LoVo (cell line): ENCODE data around the gene CEP112.
"Not testable (repeated sequence)": the region's sequence is repeated elsewhere in the genome, so short reads cannot be mapped to it uniquely, and the experiment has no call there.

ENCODE experiments used
- DNase-seq: peaks from one replicate; pipeline ENCODE4 v3.0.0-alpha.2; 2016; ENCODE audit warnings: low spot score

CEP112 gene

DNA sequence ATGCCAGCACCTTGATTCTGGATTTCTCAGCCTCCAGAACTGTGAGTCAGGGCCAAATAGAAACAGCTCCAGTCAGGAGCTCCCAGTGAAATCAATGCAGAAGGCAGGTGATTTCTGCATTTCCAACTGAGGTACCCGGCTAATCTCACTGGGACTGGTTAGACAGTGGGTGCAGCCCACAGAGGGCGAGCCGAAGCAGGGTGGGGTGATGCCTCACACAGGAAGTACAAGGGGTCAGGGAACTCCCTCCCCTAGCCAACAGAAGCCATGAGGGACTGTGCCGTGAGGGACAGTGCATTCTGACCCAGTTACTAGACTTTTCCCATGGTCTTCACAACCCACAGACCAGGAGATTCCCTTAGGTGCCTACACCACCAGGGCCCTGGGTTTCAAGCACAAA is 36.9 kb downstream of the CEP112 start:
- DNase-seq = not testable (repeated sequence)

DNA sequence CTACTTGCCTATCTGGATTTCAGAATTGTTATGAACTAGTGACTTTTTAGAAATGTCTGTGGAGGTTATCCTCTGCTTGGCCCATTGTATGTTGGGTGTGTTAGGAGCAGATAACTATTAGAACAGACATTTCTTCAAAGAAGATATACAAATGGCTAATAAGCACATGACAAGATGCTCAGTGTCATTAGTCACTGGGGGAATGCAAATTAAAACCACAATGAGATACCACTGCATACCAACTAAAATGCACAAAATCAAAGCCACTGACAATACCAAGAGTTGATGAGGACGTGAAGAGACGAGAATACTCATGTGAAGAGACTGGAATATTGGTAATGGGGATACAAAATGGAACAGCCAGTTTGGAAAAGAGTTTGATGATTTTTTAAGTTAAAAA is 39.2 kb downstream of the CEP112 start:
- no peak for DNase-seq

DNA sequence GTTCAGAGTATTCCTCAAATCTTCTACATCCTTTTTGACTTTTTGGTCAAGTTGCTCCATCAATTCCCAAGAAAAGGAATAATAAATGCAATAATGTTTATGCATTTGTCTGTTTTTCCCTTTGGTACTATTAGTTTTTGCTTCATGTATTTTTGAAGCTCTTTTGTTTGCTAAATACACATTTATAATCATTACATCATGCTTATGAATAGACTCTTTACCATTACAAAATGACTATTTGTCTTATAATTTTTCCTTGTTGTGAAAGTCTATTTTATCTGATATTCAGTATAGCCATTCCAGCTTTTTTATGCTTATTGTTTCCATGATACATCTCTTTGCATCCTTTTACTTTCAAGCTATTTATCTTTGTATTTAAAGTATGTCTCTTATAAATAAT is 41.2 kb downstream of the CEP112 start:
- DNase-seq = no peak

DNA sequence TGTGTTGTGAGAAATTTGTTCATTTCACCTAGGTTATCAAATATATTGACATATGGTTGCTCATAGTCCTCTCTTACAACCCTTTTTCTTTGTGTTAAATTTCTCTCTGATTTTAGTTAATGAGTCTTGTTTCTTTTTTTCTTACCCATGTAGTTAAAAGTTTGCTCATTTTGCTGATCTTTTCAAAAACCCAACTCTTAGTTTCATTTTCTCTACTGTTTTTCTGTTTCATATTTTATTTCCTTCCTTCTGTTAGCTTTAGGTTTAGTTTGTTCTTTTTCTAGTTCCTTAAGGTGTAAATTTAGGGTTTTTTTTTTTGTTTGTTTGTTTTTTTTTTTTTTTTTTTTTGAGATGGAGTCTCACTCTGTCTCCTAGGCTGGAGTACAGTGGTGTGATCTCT is 42.4 kb downstream of the CEP112 start:
- DNase-seq = no peak

DNA sequence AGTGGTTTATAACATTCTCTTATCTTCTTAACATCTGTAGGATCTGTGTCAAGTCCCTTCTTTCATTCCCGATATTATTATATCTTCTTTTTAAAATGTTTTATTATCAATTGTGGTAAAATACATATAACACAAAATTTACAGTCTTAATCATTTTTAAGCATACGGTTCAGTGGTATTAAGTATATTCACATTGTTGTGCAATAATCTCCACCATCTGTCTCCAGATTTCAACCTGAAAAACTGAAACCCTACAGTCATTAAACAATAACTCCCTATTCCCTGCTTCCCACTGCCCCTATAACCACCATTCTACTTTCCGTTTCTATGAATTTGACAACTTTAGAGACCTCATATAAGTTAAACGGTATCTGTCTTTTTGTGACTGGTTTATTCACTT is 45.5 kb downstream of the CEP112 start:
- no peak for DNase-seq

DNA sequence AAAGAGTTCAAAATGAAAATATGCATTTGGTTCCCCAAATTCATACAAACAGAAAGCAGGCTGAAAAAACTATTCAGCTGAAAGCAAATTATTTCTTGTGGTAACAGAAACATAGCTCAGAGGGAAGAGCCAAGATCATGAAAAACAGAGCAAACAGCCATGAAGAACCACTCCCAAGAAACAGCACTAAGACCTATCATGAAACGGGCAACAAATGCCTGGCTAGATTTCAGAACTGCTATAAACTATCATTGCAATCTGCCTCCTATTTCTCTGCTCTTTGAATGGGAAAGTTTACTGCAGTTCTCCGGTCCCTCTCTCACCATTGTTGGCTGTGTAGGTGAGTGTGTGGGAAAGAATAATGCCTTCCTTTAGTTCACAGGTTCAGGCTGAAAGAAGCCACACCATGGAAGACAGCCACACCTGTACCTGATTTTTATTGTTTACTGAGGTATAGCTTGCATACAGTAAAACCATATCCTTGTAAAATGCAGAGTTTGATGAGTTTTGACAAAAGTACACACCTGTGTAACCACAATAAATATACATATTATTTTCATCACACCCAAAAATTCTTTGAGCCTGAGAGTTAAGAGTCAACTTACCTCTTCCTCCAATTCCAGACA is 48.2 kb downstream of the CEP112 start:
- DNase-seq = peak; percentile 14

DNA sequence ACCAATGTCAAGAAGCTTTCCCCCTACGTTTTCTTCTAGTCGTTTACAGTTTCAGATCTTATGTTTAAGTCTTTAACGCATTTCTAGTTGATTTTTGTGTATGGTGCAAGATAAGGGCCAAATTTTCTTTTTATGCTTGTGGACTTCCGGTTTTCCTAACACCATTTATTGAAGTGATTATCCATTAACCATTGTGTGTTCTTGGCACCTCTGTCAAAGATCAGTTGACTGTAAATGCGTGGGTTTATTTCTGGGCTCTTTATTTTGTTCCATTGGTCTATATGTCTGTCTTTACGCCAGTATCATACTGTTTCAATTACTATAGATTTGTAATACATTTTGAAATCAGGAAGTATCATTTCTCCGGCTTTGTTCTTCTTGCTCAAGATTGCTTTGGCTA is 49.5 kb downstream of the CEP112 start:
- DNase-seq = no peak

DNA sequence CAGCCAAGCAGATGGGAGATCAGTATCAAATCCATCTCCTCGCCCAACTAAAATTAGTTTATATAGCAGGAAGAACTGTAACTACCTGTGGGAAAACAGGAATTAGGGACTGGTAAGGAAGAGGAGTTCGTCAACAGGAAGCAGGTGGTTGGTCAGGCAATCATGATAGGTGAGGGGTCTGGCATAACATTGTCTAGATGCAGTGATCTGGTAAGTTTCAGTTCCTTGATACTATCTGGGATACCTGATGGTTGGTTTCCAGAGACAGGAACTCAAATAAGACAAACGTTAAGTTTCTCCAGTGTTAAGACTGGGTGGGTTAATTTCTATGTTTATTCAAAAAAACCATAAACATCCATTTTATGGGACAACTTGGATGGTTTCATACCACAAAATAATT is 53.8 kb downstream of the CEP112 start:
- no peak for DNase-seq

DNA sequence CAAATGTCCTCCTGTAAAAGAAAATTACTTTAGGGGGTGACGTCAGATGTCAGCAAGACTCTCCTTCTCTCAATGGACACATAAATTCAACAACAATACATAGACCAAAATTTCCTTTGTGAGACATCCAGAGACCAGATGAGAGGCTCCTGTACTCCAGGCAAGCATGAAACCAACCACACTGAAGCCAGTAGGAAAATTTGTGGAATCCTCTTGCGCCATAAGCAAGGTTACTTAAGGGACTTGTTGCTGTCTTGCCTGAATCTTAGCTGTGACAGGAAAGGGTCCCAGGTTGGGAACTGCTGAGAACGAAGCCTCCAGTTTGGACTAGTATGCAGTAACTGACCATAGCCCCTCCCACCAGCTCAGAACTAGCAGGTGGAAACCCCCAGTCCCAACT is 56.0 kb downstream of the CEP112 start:
- DNase-seq = no peak

DNA sequence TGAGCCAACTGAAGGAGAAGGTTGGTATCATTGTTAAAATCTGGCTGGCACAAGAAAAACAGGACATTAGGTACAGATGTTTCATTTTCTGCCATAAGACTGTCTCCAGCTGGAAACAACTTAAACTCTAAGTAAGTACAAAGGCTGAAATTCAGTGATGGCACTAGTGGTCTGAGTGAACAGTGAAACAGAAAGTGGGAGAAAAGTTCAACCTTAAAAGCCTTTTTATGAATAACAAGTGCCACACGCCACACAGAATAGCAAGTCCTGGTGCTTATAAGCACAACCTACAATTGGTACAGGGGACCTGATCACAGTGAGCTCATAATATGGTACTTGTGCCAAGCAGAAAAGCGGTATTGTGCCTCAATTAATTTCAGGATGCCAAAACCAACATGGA is 56.7 kb downstream of the CEP112 start:
- no peak for DNase-seq

DNA sequence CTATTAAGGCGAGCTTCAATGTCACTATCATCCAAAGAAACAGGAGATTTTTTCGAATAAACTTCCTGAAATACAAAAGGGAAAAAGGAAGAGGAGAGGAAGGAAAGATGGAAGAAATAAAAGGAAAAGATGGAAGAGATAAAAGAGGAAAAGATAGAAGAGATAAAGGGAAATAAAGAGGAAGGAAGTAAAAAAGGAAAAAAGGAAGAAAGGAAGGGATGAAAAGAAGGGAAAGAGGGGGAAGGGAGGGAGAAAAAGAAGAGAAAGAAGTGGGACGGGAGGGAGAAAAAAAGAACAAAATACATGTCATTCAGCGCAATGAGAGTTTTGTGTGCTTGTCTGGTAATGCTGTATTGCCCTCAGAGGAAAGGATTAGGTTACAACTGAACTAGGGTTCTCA is 62.2 kb downstream of the CEP112 start:
- no peak for DNase-seq

DNA sequence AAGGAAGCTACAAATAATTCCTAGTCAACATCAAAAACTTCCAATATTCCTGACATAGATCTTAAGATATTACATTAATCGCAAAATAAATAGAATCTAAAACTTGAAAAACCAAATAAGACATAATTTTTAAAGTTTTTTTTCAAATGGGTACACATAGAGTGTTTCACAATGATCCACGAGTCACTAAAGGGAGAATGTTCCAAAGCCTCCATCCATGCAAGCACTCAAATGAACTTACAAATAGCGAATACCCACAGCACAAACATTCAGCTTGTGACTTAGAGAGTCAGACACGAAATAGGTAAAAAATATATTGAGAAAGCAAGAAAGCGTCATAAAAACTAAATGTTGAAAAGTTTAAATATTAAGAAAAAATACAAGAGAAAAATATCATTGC is 65.7 kb downstream of the CEP112 start:
- DNase-seq = no peak

DNA sequence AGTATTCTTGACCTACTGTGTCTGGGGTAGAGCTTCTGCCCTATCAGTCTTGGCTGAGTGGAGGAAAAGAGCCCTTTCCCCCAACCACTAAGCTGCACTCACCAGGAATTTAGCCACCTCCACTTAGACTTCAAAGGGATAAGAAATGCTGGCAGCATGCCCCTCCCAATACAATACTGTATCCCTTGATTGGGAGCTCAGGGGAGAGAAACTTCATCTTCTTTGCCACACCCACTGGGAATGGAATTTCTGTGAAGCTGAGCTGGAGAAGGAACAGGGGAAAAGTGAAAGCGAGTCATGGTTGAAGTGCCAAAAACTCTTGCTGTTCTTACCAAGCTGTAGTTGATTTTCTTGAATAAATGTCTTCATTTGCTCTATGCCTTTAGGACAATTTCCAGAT is 68.8 kb downstream of the CEP112 start:
- DNase-seq = peak; percentile 55

DNA sequence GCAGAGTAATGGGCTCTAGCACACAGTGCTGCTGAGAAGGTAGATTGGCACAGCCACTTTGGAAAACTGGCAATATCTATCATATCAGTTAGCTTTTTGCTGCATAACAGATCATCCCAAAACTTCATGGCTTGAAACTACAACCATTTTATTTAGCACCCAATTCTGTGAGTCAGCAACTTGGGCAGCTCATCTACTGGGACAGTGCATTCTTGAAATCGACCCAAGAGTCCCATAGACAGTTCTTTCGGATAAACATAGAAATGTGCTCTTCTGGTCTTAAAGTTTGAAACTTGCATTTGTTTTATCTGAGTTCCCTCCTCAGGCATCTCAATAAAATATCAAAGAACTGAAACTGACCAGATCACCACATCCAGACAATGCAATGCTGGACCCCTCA is 76.7 kb downstream of the CEP112 start:
- DNase-seq = no peak

DNA sequence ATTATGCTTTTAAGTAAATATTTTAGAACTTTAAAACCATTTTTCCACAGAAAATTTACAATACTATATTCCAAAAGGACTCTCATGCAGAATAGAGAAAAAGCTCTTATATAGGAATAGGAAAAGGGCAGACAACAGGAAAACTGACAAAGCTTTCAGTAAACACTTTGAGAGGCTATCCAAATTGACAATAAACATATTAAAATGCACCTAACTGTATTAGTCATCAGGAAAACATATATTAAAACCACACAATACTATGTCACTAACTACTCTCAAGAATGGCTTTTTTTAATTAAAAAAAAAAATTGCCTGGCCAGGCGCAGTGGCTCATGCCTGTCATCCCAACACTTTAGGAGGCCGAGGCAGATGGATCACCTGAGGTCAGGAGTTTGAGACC is 77.3 kb downstream of the CEP112 start:
- no peak for DNase-seq

DNA sequence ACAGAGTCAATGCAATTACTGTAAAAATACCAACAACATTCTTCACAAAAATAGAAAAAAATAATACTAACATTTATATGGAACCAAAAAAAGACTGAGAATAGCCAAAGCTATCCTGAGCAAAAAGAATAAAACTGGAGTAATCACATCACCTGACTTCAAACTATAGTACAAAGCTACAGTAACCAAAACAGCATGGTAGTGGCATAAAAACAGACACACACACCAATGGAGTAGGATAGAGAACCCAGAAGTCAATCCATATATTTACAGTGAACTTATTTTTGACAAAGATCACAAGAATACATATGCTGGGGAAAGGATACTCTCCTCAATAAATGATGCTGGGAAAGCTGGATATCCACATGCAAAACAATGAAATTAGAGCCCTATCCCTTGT is 84.2 kb downstream of the CEP112 start:
- no peak for DNase-seq

DNA sequence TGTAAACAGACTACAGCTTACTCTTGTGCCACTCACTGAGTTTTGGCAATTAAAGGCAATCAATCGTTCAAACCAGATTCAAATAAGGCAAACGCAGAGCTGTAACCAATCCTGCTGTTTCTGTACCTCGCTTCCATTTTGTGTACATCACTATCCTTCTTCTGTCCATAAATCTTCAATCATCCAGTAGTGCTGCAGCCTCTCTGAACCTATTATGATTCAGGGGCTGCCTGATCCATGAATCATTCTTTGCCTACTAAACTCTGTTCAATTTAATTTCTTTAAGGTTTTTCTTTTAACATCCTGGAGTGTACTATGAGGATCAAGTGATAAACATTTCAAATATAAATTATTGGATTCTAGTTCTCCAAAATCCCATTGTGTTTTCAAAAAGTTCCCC is 93.9 kb downstream of the CEP112 start:
- no peak for DNase-seq

DNA sequence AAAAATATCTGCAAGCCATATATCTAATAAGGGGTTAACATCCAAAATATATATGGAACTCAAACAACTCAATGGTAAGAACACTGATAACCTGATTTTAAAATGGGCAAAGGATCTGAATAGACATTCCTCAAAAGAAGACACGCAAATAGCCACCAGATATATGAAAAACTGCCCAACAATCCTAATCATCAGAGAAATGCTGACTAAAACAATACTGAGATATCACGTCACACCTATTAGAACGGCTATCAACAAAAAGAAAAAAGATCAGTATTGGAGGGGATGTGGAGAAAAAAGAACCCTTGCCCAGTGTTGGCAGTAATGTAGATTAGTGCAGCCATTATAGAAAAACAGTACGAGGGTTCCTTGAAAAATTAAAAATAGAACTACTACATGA is 97.2 kb downstream of the CEP112 start:
- DNase-seq = no peak

DNA sequence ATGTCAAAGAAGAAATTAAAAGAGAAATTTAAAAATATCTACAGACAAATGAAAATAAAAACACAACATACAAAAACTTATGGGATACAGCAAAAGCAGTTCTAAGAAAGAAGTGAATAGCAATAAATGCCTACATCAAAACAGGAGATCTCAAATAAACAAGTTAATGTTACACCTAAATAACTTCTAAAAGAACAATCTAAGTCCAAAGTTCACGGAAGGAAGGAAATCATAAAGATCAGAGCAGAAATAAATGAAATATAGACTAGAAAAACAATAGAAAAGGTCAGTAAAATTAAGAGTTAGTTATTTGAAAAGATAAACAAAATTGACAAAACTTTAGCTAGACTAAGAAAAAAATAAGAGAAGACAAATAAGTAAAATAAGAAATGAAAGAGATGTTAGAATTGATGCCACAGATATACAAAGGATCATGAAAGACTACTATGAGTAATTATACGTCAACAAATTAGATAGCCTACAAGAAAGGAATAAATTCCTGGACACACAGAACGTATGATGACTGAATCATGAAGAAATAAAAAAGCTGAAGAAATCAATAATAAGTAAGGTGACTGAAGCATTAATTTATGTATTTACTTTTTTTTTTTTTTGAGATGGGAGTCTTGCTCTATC is 100.4 kb downstream of the CEP112 start:
- peak; percentile 56 for DNase-seq

DNA sequence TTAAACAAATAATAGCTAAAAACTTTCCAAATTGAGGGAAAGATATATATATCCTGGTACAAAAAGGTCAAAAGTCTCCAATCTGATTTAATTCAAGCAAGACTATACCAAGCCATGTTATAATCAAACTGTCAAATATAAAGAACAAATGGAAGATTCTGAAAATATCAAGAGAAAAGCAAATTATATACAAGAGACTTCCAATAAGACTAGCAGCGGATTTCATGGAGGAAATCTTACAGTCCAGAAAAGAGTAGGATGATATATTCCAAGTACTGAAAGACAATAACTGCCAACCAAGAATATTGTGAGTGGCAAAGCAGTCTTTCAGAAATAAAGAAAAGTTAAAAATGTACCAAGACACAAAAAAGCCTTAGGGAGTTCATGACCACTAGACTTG is 102.2 kb downstream of the CEP112 start:
- no peak for DNase-seq

DNA sequence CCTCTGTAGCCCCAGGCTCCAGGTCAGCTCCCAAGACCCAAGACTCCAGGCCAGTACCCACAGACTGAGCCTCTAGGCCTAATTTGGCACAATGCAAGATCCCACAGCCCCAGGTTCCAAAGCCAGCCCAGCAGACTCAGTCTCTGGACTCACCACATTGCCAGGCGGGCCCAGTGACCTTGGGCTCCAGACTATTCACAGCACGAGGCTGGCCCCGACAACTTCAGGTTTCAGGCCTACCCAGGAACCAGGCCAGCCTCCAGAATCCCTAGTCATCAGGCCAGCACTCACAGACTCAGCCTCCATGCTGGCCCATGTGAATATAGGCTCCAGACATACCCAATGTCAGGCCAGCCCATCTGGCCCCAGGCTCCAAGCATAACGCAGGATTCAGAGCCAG is 103.8 kb downstream of the CEP112 start:
- no peak for DNase-seq

DNA sequence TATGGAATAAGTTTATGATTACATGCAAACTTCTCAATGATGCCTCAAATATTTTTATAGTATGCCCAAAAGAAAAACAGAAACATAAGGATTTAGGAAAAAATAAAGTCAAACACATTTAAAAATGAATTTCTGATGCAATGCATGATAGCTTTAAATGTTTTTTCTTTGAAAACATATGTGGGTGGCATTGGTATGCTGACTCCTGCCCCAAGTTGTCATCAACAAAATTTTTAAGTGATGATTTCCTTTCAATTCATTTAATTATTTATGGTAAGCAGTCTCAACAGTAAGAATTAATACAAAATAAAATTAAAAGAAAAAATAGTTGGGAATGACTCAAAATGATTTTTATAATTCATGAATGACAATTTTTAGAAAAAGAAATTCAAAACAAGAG is 104.9 kb downstream of the CEP112 start:
- no peak for DNase-seq

DNA sequence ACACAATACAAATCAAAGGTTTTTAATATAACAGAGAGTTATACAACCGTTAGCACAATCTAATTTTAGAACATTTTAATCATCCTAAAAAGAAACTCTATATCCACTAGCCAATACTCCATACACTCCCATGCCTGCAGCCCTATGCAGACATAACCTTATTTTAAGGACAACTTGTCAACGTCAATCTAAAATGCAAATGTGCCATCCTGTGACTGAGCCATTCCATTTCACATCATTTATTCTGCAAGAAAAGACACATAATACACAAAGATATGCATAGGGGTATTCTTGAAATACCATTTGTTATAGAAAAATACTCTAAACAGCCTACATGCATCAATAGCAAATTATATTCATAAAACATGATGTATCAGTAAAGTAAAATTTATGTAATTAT is 106.7 kb downstream of the CEP112 start:
- no peak for DNase-seq

DNA sequence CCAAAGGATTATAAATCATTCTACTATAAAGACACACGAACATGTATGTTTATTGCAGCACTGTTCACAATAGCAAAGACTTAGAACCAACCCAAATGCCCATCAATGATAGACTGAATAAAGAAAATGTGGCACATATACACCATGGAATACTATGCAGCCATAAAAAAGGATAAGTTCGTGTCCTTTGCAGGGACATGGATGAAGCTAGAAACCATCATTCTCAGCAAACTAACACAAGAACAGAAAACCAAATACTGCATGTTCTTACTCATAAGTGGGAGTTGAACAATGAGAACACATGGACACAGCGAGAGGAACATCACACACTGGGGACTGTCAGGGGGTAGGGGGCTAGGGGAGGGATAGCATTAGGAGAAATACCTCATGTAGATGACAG is 111.3 kb downstream of the CEP112 start:
- DNase-seq = not testable (repeated sequence)
